ENCODE data around the gene CD72.

- no peak for TF ChIP-seq POLR2A (IDR thresholded peaks at IDR 0.05; ENCODE audit: low read length)
- TF ChIP-seq GATA1 (IDR thresholded peaks at IDR 0.05; ENCODE audit: low read depth, low read length) = no peak
Observed at GRCh38 chr9:35652829-35653209, 34.6 kb upstream of the CD72 start.
